Fibroblast of skin of right biceps (primary cell): ENCODE results near the gene LIPG.
"Not testable (repeated sequence)": the region's sequence is repeated elsewhere in the genome, so short reads cannot be mapped to it uniquely, and the experiment has no call there.

Source experiments
- DNase-seq: peaks from one replicate; pipeline ENCODE4 v3.0.0-alpha.2; 2013

The LIPG gene

DNA sequence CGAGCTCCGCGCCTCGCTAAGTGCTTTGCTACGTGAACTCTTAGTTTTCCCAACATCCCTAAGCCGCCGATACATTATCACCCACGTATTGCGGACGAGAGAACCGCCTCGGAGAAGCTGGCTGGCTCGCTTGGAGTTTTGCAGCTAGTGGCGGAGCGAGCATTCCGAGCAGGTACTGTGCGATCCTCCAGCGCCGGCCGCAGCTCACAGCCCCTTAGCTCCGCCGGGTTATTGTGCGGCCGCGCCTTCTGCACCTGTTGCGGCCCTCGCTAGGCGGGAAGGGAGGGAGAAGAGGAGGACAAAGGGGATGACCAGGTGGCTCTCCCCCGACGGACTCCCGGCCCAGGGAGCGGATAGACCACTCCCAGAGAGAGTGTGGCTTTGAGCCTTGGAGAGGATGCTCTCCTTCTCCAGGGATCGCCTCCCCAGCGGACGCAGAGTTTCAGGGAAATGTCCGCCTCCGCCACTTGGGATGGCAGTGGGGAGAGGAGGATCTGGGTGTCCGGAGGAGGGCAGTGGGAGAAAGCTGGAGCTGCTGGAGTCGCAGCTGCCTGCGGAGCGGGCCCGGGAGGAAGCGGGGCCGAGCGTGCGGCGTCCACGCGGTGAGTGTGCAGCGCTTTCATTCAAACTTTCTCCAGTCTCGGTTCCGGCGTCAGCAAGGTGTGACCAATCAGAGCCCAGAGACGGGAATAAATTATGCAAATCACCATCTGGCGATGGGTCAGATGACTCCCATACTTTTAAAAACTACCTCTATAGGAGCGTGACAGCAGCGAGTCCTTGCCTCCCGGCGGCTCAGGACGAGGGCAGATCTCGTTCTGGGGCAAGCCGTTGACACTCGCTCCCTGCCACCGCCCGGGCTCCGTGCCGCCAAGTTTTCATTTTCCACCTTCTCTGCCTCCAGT is at the start of gene LIPG:
Gene LIPG (plus strand): TSS at position 769 of the 905 bp plus-strand sequence. CDS start 252 bp downstream, outside the sequence.
- peak; percentile 56 for DNase-seq

- DNase-seq = not testable (repeated sequence)
These were observed 49.0 kb upstream of the LIPG start for GRCh38 chr18:49512876-49513275.

DNA sequence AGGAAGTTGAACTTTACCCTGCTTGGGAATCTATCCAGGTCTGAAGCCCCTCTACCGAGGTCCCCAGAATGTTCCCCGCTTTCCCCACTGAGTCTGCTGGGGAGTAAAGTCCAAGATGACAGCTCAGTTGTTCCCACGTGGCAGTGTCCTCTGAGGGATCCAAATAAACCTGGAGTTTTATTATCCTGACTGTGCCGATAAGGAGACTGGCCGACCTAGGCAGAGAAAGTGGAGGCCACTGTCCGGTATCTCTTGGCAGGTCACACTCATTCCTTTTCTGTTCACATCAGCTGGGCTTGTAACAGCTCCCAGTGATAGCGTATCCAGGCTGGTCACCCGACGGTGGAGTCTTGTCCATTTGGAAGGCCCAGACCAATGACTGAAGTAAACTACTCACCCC is 47.3 kb upstream of the LIPG start:
- no peak for DNase-seq

GRCh38 chr18:49515003-49515402 is 46.9 kb upstream of the LIPG start:
- DNase-seq = not testable (repeated sequence)

GRCh38 chr18:49515516-49515915 is 46.3 kb upstream of the LIPG start:
- DNase-seq = no peak

GRCh38 chr18:49517483-49517882 is 44.4 kb upstream of the LIPG start:
- DNase-seq = no peak

DNA sequence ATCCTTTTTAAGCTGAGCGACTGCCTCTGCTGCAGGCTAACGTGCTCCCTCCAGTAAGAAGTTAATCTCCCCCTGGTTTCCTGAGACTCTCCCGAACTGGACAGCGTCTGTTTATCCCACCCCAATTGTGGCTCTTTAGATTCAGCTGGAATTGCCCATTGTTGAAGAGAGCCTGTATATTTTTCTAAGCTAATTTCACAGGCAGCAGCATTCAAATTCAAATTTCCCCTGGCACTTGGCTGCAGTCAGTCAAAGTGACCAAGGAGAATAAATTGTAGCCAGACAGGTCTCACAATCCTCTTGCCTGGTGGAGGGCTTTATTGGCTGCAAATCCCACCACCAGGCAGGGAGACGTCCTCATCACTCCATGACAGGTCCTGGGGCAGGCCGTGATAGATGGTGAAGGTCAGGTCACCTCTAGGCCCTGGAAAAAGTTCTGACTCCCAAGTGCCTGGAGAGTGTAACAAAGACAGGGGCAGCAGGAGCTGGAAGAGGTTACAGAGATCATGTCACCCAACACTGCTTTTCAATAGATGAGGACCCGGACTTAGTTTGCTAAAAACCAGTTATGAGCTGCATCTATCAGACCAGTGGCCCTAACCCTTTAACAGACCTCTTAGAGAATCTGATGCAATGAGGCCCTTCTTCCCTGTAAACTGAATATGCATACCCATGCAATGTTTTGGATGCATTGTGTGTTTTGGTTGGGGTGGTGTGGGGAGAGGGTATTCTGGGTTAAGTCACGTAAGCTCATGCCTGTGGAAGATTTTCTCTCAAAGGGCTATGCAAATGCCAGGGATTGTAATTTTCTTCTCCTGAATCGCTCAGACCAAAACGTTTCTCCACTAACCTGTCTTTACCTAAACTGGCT is 42.5 kb upstream of the LIPG start:
- no peak for DNase-seq

DNA sequence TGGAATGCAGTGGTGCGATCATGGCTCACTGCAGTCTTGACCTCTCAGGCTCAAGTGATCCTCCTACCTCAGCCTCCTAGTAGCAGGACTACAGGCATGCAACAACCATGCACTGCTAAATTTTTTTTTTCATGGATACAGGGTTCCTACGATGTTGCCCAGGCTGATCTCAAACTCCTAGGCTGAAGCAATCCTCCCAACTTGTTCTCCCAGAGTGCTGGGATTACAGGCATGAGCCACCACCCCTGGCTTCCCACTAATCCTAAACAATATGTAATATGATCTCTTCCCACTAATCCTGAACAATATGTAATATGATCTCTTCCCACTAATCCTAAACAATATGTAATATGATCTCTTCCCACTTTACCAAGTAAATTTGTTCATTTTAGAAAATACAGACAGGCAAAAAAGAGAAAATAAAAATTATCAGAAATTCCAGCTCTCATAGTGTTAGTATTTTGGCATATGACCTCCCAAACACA is 41.2 kb upstream of the LIPG start:
- peak; percentile 57 for DNase-seq

GRCh38 chr18:49521216-49521835 is 40.5 kb upstream of the LIPG start:
- DNase-seq = no peak

DNA sequence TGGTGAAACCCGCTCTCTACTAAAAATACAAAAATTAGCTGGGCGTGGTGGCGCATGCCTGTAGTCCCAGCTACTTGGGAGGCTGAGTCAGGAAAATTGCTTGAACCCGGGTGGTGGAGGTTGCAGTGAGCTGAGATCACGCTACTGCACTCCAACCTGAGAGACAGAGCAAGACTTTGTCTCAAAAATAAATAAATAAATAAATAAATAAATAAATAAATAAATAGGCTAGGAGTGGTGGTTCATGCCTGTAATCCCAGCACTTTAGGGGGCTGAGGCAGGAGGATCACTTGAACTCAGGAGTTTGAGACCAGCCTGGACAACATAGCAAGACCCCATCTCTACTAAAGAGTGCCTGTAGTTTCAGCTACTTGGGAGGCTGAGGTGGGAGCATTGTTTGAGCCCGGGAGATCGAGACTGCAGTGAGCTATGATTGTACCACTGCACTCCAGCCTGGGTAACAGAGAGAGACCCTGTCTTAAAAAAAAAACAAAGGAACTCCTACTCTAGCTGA is 38.2 kb upstream of the LIPG start:
- DNase-seq = not testable (repeated sequence)

- no peak for DNase-seq
These were observed 37.5 kb upstream of the LIPG start for GRCh38 chr18:49524349-49524748.

DNA sequence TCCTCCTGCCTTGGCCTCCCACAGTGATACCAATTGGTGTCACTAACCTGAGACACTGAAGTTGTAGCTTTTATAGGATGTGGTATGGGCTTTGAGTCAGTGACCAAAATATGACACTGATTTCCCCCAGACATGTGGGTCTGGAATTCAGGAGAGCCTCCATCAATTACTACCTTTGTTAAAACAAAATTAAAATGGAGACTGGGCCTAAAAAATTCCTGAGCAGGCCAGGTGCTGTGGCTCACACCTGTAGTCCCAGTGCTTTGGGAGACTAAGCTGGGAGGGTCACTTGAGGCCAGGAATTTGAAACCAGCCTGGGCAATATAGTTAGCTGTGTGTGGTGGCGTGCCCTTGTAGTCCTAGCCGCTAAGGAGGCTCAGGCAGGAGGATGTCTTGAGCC is 36.9 kb upstream of the LIPG start:
- no peak for DNase-seq

DNA sequence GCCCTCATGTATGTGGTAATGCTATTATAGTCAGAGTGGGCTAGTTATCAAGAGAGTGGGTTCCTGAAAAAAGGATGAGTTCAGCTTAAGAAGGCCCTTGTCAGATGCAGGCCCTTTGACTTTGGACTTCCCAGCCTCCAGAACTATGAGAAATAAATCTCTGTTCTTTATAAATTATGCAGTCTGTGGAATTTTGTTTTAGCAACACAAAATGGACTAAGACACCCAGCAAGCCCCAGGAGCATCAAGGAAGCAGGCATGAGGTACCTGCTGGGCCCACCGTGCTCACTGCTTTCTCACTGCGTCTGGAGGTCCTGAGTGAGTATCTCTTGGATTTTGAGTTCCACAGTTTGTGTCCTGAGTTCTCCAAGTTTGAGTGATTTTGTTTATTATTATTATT is 35.9 kb upstream of the LIPG start:
- DNase-seq = no peak

DNA sequence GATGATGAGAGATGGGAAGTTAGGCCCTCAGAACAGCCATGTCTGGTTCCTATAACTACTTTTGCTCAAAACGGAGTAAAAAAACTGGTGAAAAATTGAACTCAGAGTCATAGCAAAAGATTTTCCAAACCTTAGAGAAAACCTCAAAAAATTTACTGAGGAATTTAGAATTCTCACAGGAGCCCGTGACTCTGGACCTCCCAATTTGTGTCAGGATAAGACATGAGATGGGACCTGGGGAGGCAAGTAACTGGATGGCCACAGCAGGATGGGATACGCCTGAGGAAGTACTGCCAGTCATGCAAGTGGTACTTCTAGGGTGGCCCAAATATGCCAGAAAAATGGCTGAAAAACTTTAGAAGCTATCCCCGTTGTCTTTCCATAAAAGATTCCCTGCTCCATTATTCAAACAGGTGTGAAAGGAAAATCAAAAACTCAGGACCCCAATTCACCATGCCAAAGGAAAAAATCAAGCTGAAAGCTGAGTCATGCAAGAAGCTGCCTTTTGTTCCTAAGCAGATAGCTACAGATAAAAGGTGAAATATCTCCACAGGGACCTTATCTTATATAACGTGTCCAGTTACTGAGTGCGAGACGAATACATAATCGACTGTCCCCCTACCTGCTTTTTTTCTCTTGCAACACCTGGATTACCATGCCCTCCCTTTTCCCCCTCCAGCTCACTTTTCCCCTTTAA is 34.1 kb upstream of the LIPG start:
- no peak for DNase-seq

GRCh38 chr18:49529596-49529995 is 32.3 kb upstream of the LIPG start:
- no peak for DNase-seq

DNA sequence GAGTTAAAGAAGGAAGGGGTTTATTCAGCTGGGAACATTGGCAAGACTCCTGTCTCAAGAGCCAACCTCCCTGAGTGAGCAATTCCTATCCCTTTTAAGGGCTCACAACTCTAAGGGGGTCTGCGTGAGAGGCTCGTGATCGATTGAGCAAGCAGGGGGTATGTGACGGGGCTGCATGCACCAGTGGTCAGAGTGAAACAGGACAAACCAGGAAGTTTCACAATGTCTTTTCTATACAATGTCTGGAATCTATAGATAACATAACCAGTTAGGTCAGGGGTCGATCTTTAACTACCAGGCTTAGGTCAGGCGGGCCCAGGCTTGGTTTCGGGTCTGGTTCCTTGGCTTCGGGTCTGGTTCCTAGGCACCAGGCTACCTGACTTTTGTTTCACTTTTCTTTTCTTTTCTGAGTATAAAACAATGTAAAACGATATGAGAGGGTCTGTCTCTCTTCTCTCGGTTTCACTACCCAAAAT is 30.1 kb upstream of the LIPG start:
- DNase-seq = no peak

DNA sequence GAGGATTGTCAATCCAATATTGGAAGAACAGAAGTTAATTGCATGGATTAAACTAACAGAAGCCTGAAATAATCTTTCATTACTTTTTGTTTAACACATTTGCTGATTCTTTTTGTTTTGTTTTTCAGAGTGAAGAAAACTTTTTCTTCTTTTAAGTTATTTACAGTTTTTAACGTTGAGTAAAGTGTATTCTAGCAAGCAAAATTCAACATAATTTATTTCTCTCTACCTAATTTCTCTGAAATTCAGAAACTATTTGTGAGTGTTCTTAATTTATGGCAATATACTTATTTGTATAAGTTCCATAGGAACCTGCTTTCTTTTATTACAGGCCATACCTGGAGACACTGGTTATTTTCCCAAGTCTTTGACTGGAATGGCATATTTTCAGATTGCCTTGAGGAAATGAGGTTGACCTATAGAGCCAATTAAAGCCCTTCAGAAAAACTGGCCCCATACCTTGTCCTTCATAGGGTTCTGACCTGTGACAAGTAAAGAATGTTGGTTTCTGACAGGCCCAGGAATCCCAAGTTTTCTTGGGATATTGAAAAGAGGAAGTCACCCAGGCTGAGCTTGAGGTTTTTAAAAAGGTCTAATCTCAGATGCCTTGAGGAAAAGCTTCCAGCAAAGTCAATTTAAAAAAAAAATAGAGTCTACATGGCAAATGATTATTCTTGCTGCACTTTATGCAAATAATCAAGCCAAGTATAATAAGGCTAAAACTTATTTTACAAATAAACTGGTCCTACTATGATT is 26.8 kb upstream of the LIPG start:
- no peak for DNase-seq

- DNase-seq = no peak
These were observed 24.5 kb upstream of the LIPG start for GRCh38 chr18:49537232-49537896.

DNA sequence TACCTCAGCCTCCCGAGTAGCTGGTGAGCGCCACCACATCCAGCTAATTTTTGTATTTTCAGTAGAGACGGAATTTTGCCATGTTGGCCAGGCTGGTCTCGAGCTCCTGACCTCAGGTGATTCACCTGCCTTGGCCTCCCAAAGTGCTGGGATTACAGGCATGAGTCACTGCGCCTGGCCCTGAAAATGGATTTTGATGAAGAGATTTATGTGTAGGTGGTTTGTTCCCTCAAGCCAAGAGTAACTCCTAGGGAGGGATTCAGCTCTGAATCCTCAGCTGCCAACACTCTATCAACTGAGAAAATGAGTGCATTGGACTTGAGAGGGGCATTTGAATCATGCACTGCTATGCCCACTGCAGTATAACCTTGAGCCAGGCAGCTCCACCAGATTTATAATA is 17.5 kb upstream of the LIPG start:
- no peak for DNase-seq

- no peak for DNase-seq
These were observed 15.6 kb upstream of the LIPG start for GRCh38 chr18:49546278-49546677.
